HG03571 (cell line): Measurements from ENCODE around the gene TRIM74.
"Not testable (repeated sequence)": the region's sequence is repeated elsewhere in the genome, so short reads cannot be mapped to it uniquely, and the experiment has no call there.

ENCODE experiments used
- ATAC-seq: cut with Tn5 transposase; IDR thresholded peaks from one replicate; pipeline ENCODE4 v1.9.1; 2021; ENCODE audit not compliant: unreplicated experiment

TRIM74 gene

DNA sequence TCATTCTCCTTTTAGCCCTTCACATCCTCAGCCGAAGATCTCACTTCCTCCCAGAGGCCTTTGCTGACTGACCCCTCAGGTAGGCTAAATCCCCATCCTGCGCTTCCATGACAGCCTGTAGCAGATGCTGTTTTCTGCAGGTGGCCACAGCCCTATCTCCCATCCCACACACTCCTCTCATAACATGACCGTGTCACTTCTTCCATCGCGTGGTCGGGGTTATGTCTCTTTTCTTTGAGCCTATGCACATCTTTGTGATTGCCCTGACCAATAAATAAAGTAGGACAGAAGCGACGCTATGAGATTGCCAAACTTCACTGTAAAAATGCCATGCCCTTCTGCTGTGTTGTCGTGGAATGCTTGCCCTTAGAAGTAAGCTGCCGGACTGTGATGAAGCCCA lies 55.5 kb downstream of the TRIM74 start:
- not testable (repeated sequence) for ATAC-seq

DNA sequence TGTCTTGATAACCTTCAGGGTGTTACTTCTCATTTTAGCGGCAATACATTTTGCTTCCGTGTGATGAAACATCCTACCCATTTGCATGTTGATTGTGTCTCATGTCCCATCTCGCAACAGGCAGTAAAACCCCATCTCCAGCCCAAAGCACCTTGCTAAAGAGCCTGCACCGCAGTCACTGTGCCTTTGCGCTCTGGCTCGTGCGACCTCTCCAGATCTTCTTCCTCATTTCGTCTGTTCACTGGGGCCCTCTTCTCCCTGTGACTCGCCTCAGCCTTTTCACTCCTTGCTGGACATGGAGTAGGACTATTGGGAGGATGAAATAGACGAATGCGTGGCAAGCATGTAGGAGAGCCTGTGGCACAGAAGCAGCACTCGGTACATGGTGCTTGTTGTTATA lies 57.9 kb downstream of the TRIM74 start:
- ATAC-seq = not testable (repeated sequence)
